HG02642 (cell line): ENCODE data around the gene IL11RA.
A peak's percentile ranks its signal among the peaks of the same experiment; 100 is the strongest.
"Not testable (repeated sequence)": the region's sequence is repeated elsewhere in the genome, so short reads cannot be mapped to it uniquely, and the experiment has no call there.

Experiments used
- ATAC-seq: cut with Tn5 transposase; IDR thresholded peaks from one replicate; pipeline ENCODE4 v1.9.1; 2021; ENCODE audit warnings: mild to moderate bottlenecking; ENCODE audit not compliant: unreplicated experiment, poor library complexity

Gene IL11RA

DNA sequence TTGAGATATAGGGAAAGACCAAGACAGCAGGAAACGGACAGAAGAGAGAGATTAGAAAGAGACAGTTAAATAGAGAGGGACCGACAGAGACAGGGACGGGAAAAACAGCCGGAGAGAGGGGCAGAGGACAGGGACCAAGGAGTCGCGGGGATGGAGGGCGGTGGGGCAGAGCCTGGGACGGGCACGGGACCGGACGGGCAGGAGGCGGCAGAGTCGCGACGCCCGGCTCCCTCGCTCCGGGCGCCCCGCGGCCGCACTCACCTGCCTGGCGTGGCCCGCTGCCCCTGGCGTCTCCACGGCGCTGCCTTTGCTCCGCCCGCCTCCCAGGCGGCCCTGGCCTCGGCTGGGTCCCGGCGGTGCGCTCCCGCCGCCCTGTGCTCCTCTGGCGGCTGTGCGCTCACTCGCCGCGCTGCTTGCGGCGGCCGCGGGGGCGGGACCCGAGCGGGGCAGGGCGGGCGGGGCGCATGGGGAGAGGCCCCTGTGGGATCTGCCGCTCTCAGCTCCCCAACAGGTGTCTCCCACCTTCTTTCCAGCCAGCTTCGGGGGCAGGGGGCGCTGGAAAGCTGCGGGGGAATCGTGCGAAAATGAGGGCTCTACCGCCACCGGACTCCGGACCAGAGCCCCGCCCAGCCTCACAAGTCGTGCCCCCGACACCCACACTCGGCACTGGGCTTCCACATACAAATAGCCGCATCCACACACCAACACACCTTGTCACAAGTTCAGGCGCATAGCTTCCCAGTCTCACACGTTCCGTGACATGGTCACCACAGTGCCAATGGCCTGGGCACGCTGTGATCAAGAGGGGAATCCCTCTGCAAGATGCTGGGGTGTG, 23.1 kb upstream of the IL11RA start, which contains the start of gene ARID3C:
Gene ARID3C (minus strand): TSS at position 411 of the 835 bp plus-strand sequence. CDS start 1,052 bp downstream, outside the sequence.
- ATAC-seq, result no peak

DNA sequence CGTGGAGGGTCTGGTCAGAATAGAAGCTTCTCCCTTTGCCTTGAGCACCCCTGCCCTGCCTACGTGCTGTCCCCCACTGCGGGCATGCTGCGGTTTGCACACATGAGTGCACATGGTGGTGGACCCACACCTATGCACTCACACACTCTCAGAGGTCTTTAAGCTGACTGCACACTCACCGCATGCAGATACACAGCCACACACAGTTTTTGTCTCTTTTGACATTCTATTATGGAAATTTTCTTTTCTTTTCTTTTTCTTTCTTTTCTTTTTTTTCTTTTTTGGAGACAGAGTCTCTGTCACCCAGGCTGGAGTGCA, 22.5 kb upstream of the IL11RA start:
- no peak for ATAC-seq

DNA sequence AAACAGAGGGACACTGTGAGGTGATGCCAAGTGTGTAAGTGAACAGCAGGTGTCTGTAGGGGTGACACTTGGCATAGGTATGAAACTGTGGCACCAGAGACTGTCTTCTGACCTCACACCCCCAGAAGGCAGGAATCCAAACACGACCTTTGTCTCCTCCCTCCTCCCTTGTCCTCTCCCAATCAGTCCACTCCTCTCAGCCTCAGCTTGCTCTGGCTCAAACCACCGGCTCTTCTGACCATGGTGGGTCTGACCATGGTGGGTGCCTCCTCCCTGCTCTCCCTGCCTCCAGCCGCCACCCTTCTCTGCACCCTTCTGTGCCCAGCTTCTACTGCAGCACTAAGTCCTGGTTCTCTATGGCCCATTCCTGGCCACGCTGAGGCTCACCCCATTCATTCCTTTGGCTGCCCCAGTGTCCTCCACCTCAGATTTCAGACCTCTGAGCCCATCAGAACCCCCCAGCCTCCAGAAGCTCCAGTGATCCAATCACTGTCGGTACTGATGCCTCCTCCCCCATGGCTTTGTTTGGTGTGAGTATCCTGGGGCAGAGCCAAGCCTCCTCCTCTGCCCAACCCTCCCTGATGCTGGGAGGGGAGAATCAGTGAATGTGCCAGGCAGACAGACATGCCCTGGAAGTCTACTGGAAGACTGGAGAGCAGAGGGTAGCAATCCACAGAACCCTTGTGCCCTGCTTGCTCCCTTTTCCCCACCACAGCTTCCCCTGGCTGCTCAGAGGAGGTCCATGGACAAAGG, 21.4 kb upstream of the IL11RA start:
- ATAC-seq, result no peak

DNA sequence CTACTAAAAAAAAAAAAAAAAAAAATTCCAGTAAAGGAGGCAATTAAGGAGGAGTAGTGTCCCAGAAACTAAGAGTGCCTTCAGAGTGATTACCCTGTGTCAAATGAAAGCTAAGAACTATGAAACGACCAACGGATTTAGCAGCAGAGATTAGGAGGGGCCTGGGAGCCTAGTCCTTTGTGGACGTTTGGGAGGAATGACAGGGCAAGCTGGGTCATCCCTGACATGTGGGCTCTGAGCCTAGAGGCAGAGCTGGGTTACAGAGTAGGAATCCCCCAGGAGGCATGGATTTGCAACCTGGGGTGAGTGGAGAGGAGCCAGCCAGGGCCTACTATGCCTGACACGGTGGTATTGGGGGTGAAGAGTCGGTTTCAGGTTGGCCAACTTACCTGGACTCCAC, 18.8 kb upstream of the IL11RA start:
- ATAC-seq, result no peak

DNA sequence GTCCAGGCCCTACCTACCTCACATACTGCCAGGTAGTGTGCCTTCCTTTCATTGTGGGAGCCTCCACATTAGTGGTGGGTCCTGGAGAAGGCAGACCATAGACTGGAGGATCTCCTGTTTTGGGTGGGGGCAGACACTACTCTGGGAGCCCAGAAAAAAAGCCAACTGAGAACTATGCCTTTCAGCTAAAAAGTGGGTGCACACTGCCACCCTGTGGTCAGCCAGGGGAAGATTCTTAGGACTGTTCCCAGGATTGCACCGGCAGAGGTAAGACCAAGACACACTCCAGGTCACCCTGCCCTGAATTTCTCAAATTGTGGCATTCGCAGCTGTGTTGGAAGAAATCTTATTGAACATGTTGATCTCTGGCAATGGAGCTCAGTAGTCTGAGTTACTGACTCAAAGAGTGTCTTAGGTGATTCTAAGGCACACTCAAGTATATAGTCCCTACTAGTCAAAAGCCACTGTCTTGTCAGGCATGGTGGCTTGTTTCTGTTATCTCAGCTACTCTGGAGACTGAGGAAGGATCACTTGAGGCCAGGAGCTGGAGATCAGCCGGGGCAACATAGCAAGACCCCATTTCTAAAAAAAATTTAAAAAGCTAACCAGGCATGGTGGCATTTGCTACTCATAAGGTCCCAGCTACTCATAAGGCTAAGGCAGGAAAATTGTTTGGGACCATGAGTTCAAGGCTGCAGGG, 18.0 kb upstream of the IL11RA start:
- peak; percentile 25 for ATAC-seq

DNA sequence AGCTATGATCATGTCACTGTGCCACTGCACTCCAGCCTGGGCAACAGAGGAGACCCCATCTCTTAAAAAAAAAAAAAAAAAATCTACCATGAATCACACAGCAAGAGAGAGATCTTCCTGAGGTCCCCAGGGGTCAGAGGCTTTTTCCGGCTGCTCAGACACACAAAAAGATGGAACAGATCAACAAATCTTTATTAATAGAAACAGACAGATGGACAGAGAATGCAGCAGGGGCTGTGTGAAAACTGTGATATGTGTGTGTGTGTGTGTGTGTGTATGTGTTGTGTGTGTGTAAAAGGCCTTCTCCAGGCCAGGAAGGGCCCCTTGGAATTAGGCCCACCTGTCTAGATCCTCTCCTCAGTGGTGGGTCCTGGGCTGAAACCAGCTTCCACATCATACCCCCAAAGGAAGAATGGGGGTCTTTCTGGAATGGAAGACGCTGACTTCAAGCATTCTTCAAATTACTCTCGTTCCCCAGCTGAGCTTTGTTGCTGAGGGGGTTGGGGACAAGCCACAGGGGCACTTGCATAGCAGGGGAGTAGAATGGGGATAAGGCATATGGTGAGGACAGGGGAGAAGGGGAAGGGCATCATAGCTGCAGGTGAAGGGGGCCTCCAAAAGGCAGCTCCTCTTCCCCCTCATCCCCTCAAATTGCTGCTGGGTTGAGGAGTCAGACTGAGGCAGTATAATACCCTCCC, 17.3 kb upstream of the IL11RA start:
- no peak for ATAC-seq

DNA sequence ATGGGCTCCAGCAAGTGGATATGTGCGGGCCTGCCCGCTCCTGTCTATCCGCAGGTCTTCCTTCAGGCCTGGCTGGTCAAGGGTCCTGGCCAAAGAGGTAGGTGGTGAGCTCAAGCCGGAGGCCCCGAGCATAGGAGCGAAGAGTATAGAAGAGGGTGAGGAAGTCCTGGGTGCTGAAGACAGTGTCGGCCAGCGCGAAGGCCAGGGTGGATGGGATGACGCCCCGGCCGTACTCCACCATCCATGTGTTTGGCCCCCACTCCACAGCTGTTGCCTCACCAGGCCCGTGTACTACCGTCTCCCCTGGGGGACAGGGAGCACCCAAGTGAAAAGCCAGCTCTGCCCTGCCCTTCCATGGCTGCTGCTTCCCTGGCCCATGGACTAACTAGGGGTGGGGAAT, 16.4 kb upstream of the IL11RA start:
- no peak for ATAC-seq

DNA sequence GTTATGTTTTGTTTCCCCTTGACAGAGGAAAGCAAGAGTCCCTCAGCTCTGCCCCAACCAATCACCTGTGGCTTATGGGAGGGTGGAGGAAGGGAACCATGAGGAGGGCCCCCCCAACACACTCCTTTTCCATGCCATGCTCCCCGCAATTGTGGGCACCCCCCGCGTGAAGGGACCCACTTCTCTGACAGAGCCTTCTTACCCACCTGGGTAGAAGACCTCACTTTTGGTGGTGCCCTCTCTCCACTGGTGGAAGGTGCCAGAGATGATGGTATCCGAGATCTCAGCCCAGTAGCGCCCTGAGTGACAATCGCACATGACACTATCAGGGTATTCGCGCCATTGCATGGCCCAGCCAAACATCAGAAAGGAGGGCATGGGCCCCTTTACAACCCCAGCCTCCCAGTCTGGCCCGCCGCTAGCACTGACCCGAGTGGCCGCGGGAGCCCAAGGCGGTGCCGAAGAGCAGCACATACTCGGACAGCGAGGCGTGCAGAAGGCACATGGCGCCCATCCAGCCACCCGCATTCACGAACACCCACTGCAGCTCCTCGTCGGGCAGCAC, 15.1 kb upstream of the IL11RA start:
- ATAC-seq, result no peak

DNA sequence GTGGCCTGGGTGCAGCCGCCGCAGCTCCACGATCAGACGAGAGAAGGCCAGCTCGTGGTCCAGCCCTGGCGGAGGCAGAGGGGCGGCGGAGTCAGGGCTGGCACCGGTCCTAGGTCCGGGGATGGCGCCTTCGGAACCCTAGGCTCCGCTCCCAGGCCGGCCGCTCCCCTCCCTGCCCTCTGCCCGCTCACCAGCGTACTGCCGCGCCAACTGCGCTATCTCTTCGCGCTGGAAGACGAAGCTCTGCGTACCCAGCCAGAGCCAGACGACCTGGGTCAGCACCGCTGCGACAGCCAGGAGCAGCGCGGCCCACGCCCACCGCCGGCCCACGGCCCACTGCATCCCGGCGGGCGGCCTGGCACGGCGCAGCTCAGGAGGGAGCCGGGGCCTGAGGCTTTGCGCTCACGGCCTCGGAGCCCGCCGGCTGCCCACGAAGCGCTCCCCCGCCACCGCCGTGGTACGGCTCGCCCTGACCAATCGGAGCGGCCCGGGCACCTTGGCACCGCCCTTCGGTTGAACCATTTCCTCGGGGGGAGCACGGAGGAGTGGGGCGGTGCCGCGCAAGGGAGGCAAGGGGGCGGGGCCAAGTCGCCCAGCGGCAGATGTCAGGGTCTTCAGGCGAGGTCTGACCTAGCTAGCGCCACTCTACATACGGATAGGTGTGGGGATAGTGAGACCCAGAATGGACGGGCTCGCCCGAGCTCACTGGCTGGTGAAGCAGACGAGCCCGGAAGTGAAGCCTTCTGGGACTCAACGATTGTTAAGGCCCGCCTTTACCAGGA, 14.4 kb upstream of the IL11RA start, which contains the start of gene SIGMAR1:
Gene SIGMAR1 (minus strand): TSS at position 432 of the 782 bp plus-strand sequence. CDS start 90 bp downstream, at position 342.
- peak; percentile 91 for ATAC-seq

DNA sequence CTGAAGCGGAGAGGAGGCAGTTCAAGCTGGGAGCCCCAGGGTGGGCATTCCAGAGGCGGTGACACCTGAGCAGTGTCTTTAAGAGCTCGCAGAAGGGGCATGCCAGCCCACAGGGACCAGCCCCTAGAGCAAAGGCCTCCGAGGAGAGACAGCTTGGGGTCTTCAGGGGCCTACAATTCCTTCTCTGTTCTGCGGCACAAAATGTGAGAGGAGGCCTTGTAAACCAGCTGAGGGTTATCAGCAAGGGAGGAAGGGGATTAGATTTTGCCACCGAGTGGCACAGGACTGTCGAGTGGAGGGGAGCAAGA, 13.9 kb upstream of the IL11RA start:
- ATAC-seq, result no peak

DNA sequence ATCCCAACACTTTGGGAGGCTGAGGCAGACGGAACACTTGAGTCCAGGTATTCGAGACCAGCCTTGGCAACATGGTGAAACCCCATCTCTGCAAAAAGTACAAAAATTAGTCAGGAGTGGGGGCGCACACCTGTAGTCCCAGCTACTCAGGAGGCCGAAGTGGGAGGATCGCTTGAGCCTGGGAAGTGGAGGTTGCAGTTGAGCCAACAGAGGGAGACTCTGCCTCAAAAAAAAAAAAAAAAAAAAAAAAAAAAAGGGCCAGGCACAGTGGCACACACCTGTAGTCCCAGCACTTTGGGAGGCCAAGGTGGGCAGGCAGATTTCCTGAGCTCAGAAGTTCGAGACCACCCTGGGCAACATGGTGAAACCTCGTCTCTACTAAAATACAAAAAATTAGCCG, 12.7 kb upstream of the IL11RA start:
- ATAC-seq, result not testable (repeated sequence)

DNA sequence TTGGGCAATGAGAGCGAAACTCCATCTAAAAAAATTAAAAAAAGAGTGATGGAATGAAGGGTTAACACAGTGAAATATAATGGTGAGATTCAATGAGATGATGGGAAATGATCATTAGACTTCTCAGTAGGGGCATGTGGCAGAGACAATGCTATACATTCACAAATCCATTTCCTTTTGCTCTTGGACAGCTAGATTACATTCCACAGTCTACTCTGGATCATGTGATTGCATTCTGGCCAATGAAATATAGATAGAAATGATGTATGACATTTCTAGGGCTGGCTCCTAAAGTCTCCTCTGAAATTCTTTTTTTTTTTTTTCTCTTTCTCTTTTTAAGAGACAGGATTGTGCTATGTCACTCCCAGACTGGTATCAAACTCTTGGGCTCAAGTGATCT, 9.3 kb upstream of the IL11RA start:
- ATAC-seq, result no peak

DNA sequence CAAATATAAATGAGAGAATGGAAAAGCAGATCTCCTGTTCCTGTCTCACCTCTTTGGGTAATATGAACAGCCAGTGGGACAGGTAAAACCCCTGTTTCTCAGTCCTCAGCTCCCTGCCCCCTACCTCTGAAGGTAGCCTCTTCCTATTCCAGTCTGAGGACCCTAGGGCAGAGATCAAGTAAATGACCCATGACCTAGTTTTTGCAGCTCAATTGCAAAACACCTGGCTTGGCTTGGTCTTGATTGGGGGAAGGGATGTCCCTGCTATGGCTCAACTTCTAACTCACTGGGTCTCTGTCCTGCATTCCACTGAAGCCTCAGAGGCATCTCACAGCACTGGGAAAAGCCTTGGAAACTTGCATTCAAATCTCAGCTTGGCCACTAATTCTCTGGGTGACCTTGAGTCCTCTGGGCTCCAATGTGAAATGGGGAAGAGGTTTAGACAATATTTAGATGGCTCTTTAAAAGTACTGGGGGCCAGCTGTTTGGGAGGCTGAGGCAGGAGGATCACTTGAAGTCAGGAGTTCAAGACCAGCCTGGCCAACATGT, 7.1 kb upstream of the IL11RA start:
- ATAC-seq, result no peak

DNA sequence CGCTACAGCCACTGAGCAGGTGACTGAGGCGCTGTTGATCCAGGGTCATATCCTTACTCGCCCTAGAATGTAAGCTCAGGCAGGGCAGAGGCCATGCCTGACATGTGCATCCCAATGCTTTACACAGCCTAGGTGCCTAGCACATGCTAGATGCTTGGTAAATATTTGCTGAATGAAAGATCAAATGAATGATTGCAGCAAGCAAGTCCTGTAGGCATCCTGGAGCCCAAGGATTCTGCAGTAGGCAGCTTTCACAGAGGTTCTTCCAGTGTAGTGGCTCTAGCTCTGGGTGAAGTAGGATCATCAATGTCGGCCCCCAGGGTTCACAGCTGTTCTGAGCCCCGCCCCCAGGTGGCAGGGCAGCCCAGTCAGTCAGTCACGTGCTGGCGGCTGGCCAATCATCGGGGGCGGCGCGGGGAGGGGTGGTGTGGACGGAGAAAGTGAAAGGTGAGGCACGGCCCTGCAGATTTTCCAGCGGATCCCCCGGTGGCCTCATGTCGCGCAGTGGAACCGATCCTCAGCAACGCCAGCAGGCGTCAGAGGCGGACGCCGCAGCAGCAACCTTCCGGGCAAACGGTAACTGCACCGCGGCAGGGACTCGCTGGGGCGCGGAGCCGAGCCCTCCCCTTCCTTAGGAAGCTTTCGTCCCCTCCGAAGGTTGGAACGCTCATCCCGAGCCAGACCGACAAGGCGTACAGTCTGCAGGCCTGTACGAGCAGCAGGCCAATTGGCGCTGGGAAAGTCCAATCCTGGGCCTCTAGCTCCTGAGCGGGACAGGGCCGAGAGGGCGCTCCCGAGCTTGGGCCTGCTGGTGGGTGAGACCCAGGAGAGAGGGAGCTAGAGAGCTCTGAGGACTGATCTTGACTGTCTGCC, 5.5 kb upstream of the IL11RA start, which contains the start of gene GALT:
Gene GALT (plus strand): TSS at position 465 of the 873 bp plus-strand sequence. CDS start 30 bp downstream, at position 495.
- ATAC-seq, result peak; percentile 91

DNA sequence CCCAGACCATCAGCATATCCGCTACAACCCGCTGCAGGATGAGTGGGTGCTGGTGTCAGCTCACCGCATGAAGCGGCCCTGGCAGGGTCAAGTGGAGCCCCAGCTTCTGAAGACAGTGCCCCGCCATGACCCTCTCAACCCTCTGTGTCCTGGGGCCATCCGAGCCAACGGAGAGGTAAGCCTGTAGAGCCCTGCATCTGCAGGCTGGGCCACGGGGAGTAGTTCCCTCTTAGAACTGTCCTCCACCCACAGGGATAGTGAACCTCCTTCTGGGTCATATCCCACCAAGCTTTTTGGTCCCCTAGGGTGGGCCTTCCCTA, 4.9 kb upstream of the IL11RA start:
- no peak for ATAC-seq

DNA sequence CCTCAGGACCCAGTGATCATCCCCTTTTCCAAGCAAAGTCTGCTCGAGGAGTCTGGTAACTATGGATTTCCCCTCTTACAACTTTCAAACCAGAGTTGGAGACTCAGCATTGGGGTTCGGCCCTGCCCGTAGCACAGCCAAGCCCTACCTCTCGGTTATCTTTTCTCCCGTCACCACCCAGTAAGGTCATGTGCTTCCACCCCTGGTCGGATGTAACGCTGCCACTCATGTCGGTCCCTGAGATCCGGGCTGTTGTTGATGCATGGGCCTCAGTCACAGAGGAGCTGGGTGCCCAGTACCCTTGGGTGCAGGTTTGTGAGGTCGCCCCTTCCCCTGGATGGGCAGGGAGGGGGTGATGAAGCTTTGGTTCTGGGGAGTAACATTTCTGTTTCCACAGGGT, 4.3 kb upstream of the IL11RA start:
- ATAC-seq, result no peak

DNA sequence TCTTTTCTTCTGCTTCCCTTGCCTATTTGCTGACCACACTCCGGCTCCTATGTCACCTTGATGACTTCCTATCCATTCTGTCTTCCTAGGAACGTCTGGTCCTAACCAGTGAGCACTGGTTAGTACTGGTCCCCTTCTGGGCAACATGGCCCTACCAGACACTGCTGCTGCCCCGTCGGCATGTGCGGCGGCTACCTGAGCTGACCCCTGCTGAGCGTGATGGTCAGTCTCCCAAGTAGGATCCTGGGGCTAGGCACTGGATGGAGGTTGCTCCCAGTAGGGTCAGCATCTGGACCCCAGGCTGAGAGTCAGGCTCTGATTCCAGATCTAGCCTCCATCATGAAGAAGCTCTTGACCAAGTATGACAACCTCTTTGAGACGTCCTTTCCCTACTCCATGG, 3.3 kb upstream of the IL11RA start:
- no peak for ATAC-seq

DNA sequence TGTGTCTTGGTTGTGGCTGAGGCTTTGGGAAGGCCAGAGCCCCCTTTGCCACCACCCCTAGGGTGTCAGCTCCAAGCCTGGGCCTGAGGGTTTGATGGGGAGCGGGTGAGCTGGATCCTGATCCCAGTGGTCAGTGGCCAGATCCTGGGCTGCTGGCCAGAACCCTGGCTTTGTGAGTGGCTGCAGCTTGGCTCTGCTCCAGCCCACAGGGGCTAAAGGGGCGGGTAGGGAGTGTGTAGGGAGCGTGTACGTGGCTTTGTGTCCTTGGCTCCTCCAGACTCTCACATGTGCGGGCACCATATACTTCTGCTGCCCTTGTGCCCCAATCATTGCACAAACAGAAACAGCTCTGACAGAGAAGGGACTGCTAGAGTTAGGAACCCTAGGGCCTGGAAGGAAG, 1.2 kb upstream of the IL11RA start:
- ATAC-seq, result no peak
